GM21515 (cell line): Measurements from ENCODE around the gene ABCA7.

Source experiments
- ATAC-seq: cut with Tn5 transposase; IDR thresholded peaks from one replicate; pipeline ENCODE4 v1.9.1; 2021; ENCODE audit not compliant: unreplicated experiment

Gene ABCA7

GRCh38 chr19:1068009-1069001 is 28.4 kb downstream of the ABCA7 start:
- no peak for ATAC-seq

DNA sequence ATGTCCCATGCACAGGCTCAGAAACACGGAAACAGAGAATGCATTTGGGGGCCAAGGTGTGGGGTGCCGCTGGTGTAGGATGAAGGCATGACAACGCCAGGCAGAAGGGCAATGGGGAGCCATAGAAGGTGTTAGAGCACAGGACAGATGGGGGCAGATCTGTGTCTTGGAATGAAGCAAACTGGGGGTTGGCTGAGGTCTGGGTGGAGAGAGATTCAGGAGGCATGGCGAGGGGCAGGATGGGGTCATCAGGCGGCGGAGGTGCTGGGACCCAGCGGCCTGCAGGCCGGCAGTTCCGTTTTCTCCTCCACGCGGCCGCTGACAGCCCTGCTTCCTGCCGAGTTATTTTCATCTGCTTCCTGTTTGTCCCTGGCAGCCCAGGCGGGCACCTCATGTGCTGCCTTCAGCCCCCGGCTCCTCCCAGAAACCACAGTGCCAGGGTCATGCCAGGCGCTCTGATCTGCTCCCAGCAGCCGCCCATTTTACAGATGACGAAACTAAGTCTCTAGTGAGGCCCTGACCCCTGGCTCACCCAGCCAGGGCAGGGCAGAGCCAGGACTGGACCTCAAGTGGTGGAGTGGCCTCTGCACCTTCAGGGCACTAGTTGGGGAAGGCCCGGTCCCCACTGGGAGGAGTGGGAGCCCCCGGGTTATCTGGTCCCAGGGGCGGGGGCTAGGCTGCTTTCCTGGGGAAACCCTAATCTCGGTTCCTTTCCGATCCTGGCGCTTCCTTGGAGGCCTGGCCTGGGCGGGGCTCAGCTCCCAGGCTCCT is 29.3 kb downstream of the ABCA7 start:
- ATAC-seq = no peak

DNA sequence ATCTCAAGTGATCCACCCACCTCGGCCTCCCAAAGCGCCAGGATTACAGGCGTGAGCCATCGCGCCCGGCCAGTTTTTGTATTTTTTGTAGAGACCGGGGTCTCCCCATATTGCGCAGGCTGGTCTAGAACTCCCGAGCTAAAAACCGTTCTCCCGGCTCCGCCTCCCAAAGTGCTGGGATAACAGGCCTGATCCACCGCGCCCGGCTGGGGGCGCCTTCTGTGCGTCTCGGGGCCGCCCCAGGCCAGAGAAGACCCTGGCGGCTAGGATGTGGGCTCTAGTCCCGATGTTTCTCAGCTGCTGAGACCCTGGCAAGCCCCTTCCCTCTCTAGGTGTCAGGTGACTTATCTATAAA is 30.6 kb downstream of the ABCA7 start:
- ATAC-seq = no peak

DNA sequence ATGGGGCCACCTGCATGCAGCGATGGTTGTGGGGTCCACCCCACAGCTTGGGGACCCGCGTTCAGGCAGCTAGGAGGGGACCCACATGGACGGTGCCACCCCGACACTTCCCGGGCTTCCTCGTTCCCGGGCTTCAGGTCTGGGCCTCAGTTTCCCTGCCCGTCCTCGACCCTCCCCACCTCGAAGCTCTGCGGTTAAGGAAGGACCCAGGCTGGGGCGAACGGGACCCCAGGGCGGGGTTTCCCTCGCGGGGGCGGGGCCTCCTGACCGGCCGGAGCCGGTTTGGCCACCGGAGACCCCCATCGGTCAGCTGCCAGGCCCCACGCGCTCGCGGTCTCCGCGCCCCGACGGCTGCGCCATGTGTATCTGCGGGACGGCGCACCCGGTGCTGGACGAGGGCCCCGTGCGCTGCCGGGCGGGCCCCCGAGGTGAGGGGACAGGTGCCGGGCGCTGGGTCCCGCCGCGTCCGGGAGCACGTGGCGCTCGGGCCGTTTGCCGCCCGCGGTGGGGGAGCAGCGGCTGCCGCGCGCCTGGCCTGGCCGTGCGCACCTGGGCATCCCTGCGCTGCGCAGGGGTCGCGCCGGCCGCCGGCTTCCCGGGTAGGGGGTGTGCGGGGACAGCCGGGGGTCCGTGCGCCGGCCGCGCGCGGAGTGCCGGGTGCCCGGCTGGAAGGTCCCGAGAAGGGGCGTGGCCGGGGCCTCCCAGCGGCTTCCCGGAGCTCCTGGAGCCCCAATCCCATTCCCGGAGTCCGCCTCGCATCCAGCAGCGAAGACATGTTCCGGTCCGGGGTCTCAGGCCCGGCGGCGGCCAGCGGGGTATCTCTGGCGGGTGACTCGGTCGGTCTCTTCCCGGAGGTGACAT is 31.3 kb downstream of the ABCA7 start:
- no peak for ATAC-seq

DNA sequence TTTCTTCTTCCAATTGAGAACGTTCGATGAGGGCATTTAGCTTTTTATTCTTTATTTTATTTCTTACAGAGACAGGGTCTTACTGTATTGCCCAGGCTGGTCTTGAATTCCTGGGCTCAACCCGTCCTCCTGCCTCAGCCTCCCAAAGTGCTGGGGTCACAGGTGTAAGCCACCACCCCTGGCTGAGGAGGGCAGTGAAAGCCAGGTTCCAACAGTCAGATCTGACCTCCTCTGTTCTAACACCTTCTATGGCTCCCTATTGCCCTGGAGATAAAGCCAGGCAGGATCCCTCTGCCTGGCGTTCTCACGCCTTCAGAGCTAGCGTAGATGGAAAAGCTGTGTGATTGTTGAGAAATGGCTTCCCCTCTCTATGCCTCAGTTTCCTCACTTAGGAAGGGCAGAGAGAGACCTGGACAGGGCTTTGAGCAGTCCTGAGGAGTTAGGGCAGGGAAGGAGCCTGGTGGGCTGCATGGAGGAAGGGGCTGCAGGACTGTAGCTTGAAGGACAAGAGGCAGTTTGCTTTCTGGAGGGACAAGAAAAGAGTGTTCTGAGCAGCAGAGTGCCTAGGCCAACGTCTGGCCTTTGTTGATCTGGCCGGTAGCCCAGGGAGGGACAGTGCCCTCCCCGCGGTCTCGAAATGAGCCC is 32.6 kb downstream of the ABCA7 start:
- ATAC-seq = no peak

- ATAC-seq = no peak
Measured at GRCh38 chr19:1073063-1073955, 33.4 kb downstream of the ABCA7 start.

- no peak for ATAC-seq
Measured at GRCh38 chr19:1073956-1074517, 34.1 kb downstream of the ABCA7 start.

DNA sequence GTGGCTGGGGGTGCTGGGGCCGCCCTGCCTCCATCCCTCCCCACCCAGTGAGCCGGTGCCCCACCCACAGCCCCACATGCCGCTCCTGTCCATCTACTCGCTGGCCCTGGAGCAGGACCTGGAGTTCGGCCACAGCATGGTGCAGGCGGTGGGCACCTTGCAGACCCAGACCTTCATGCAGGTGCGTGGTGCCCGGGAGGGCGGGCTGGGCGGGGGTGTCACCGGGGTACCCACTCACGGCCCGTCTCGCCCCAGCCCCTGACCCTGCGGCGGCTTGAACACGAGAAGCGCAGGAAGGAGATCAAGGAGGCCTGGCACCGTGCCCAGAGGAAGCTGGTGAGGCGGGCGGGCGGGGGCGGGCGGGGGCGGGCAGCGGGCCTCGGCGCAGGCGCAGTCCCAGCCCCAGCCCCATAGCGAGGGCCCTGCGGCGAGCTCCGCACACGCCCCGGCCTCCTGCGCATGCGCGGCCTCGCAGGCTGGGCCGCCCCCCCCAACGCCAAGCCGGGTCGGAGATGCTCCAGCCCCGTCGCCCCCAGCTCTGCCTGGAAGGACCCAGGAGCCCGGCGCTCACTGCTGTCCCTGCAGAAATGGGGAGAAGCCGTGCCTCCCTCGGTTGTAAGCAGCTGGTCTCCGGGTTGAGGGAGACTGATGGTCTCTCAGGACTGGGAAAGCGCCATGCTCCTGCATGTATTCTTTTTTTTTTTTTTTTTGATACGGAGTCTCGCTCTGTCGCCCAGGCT is 34.8 kb downstream of the ABCA7 start:
- no peak for ATAC-seq

GRCh38 chr19:1076046-1076386 is 36.1 kb downstream of the ABCA7 start:
- no peak for ATAC-seq

GRCh38 chr19:1076951-1077350 is 37.0 kb downstream of the ABCA7 start:
- ATAC-seq = peak; percentile 50

- no peak for ATAC-seq
Measured at GRCh38 chr19:1079566-1080111, 39.7 kb downstream of the ABCA7 start.

- no peak for ATAC-seq
Measured at GRCh38 chr19:1080360-1081161, 40.7 kb downstream of the ABCA7 start.

DNA sequence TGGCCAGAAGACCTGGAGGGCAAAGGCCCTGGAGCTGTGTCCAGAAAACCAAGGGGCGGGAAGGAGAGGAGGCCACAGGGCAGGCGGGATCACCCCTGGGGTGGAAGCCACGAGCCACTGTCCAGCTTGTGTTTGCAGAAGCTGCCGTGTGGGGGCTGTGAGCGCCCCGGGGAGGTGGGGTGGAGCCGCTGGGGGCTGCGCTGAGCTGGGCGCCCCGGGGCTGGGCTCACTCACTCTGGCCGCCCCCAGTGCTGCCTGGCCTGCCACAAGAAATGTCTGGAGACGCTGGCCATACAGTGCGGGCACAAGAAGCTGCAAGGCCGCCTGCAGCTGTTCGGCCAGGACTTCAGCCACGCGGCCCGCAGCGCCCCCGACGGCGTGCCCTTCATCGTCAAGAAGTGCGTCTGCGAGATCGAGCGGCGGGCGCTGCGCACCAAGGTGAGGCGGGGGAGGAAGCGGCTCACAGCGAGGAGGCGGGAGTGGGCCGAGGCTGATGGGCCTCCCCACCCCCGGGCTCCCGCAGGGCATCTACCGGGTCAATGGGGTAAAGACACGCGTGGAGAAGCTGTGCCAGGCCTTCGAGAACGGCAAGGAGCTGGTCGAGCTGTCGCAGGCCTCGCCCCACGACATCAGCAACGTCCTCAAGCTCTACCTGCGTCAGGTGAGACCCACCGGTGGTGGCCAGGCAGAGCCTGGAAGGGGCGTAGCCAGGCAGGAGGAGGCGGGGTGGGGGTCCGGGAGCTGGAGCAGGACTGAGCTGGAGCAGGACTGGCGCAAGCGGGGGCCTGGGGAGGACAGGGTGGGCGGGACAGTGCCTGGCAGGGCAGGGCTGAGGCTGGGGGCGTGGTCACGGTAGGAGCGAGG is 41.6 kb downstream of the ABCA7 start:
- ATAC-seq = no peak

GRCh38 chr19:1082165-1082927 is 42.4 kb downstream of the ABCA7 start:
- peak; percentile 42 for ATAC-seq

GRCh38 chr19:1082928-1083816 is 43.3 kb downstream of the ABCA7 start:
- ATAC-seq = no peak
